SU-DHL-6 (cell line): ENCODE data around the gene FRAT2.

Experiments used
- EZH2phosphoT487 ChIP-seq: fragments of 200-600 bp; sonication (generic), shearing (Covaris generic); conservative IDR thresholded peaks from 2 replicates; pipeline ENCODE4 v1.6.1; 2018; ENCODE audit warnings: mild to moderate bottlenecking, antibody characterized with exemption, low read length, moderate library complexity, mixed read lengths
- TF ChIP-seq, protein P1 (sequence below): fragments of 200-600 bp; sonication (generic); IDR thresholded peaks from one replicate; pipeline ENCODE4 v1.5.1; 2017; ENCODE audit warnings: antibody characterized with exemption, mild to moderate bottlenecking, low read length, moderate library complexity; ENCODE audit not compliant: insufficient read depth, poor library complexity, severe bottlenecking

DNA sequence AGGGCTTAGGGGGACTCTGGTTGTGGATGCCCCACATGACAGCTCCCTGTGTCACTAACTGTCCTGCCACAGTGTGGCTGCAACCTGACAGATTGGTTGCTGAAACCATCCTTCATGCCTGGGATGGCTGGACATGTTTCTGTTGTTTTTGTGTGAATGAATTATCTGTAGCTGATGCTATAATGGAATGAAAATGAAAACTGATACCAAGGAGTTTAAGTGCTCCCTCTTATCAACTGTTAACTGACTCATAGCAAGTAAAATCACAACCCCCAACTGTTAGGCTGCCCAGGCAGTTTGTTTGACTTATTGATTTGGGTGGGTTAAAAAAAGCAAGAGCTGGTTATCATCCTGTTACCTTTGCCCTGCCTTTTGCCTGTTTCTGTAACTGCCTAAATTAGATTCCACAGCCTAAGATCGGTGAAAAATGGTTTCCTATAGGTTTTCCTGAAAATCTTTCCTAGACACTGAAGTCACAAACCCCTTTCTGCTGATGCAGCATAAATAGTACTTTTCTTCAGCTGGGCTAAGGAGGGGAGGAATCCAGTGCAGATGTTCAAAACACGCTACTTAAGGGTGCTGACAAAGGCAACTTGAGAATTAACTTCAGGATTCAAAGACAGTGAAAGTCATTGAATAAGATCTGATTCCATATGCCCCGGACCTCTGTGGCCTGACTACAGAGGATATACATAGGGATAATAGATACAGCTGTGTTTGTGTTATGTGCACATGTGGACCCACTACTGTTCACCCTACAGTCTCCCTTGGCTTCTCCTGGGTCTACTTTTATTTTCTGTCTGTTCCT lies 5.7 kb downstream of the FRAT2 start:
- TF ChIP-seq, protein P1, sequence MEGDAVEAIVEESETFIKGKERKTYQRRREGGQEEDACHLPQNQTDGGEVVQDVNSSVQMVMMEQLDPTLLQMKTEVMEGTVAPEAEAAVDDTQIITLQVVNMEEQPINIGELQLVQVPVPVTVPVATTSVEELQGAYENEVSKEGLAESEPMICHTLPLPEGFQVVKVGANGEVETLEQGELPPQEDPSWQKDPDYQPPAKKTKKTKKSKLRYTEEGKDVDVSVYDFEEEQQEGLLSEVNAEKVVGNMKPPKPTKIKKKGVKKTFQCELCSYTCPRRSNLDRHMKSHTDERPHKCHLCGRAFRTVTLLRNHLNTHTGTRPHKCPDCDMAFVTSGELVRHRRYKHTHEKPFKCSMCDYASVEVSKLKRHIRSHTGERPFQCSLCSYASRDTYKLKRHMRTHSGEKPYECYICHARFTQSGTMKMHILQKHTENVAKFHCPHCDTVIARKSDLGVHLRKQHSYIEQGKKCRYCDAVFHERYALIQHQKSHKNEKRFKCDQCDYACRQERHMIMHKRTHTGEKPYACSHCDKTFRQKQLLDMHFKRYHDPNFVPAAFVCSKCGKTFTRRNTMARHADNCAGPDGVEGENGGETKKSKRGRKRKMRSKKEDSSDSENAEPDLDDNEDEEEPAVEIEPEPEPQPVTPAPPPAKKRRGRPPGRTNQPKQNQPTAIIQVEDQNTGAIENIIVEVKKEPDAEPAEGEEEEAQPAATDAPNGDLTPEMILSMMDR: no peak
- no peak for TF ChIP-seq EZH2phosphoT487
